ENCODE measurements around the gene GCSAM.
"Not testable (repeated sequence)": the region's sequence is repeated elsewhere in the genome, so short reads cannot be mapped to it uniquely, and the experiment has no call there.

GCSAM gene

GRCh38 chr3:112097378-112097777, 35.7 kb downstream of the GCSAM start:
- peak; percentile 50 for DNase-seq

- DNase-seq = no peak
These were observed 36.9 kb downstream of the GCSAM start for GRCh38 chr3:112096176-112096575.

- DNase-seq = no peak
These were observed 37.3 kb downstream of the GCSAM start for GRCh38 chr3:112095731-112096130.

GRCh38 chr3:112093180-112093522, 39.9 kb downstream of the GCSAM start:
- DNase-seq = no peak

- no peak for DNase-seq
These were observed 40.4 kb downstream of the GCSAM start for GRCh38 chr3:112092496-112093179.

- DNase-seq = no peak
These were observed 42.0 kb downstream of the GCSAM start for GRCh38 chr3:112090887-112091586.

GRCh38 chr3:112089956-112090886, 42.8 kb downstream of the GCSAM start:
- DNase-seq = no peak

- DNase-seq = no peak
These were observed 44.1 kb downstream of the GCSAM start for GRCh38 chr3:112088944-112089343.

- no peak for DNase-seq
These were observed 45.3 kb downstream of the GCSAM start for GRCh38 chr3:112087746-112088145.

- no peak for DNase-seq
These were observed 46.0 kb downstream of the GCSAM start for GRCh38 chr3:112086875-112087524.

GRCh38 chr3:112086076-112086854, 46.8 kb downstream of the GCSAM start, which contains the start of gene C3orf52:
TSS of gene C3orf52 (plus strand) at chr3:112086389. CDS start at chr3:112086408, 19 bp downstream.
- DNase-seq = peak; percentile 59

GRCh38 chr3:112085735-112086075, 47.3 kb downstream of the GCSAM start:
- DNase-seq = no peak

- no peak for DNase-seq
These were observed 47.9 kb downstream of the GCSAM start for GRCh38 chr3:112084980-112085705.

- DNase-seq = no peak
These were observed 49.8 kb downstream of the GCSAM start for GRCh38 chr3:112083239-112083638.

- DNase-seq = no peak
These were observed 54.6 kb downstream of the GCSAM start for GRCh38 chr3:112078125-112079083.

- DNase-seq = peak; percentile 65
These were observed 58.2 kb downstream of the GCSAM start for GRCh38 chr3:112074616-112075497.

GRCh38 chr3:112074006-112074405, 59.0 kb downstream of the GCSAM start:
- no peak for DNase-seq

- not testable (repeated sequence) for DNase-seq
These were observed 60.5 kb downstream of the GCSAM start for GRCh38 chr3:112072387-112073060.

All from NCI-H2171 (cell line).